Colonic mucosa (tissue), 4 donors: ENCODE measurements around the gene ANKRD33B. TPM values are rescaled to one million over a fixed set of nuclear protein-coding genes. Genes with fewer than 3 reads are reported as not detected.

ENCODE experiments used
- DNase-seq: peaks from one replicate; pipeline ENCODE4 v3.0.0-alpha.2; 2020
- H3K27ac ChIP-seq: fragments of 200-600 bp; one replicate; pipeline ENCODE4 v1.8.0; 2021
- H3K27me3 ChIP-seq: fragments of 200-600 bp; one replicate; pipeline ENCODE4 v1.8.0; 2021
- H3K36me3 ChIP-seq: fragments of 200-600 bp; one replicate; pipeline ENCODE4 v1.8.0; 2021
- H3K4me1 ChIP-seq: fragments of 200-600 bp; one replicate; pipeline ENCODE4 v1.8.0; 2021; ENCODE audit warnings: mild to moderate bottlenecking
- H3K4me3 ChIP-seq: fragments of 200-600 bp; one replicate; pipeline ENCODE4 v1.8.0; 2021
- H3K9ac ChIP-seq, 2 donors: one replicate each; pipeline ENCODE4 v1.7.0; 2013; ENCODE audit warnings: control low read depth in 2 of 2, low read depth in 2 of 2, low read length in 2 of 2
- H3K9me3 ChIP-seq: fragments of 200-600 bp; one replicate; pipeline ENCODE4 v1.8.0; 2021
- intact Hi-C: fragments of 100-400 bp; cut with DNase I; formaldehyde crosslinking; loops from one replicate; pipeline ENCODE4 v1.14.1; 2022
- total RNA-seq, 2 donors: library from RNA; stranded (reverse); fragmentation: NEBNext Ultra II Directional in 1 of 2; extraction: Animal tissue kit (Norgen Biotek cat#: 25700) in 1 of 2; gene quantifications; one replicate each; pipeline ENCODE4 v1.2.1, GENCODE V29; 2021
- TF ChIP-seq, protein P1 (sequence below): fragments of 200-600 bp; IDR thresholded peaks from one replicate; pipeline ENCODE4 v1.8.0; 2022; ENCODE audit warnings: antibody characterized with exemption, mild to moderate bottlenecking
- donor health status: healthy.
- donor health status: DM: no; HTN: no; CAD: no.
- donor health status: DM: no; HTN: no; CAD: no.

Gene ANKRD33B
- total RNA-seq, 2 donors from 2014 or later = 0.47 to 0.66 TPM

DNA sequence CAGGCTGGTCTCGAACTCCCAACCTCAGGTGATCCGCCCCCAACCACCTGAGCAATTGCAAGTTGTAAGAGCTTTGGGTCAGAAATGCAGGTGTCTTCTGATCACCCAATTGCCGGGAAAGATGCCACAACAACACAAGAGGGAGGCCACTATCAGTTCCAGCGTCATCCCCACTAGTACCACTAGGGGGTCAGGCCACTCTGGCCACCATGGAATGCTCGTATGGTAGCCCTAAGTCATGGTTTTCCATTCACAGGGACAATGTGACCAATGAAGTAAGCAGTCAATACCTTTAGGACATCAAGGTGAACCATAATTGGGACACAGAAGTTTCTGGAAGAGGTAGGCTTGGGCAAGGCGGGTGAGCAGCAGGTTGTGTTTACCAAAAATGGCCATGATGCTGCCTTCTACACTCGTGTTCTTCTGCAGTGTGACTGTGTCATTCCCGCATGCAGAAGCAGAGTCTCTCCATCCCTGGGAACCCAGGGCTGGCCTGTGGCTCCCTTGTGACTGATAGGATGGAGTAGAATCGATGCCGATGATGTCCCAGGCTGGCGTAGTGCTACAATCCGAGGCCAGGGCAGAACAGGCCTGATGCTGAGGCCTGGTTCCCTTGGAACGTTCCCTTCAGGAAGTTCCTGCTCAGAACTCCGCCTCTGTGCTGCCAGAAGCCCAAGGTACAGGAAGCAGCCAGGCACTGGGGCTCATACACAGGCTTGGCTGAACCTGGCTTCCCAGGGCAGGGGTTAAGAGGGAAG is 42.2 kb upstream of the ANKRD33B start:
- no peaks in the 10 kb centered on the region for H3K9me3 ChIP-seq
- no peaks in the 10 kb centered on the region for H3K4me1 ChIP-seq
- intact Hi-C loops = no loop called here
- no peak overlapping the region for H3K27ac ChIP-seq
- TF ChIP-seq, protein P1, sequence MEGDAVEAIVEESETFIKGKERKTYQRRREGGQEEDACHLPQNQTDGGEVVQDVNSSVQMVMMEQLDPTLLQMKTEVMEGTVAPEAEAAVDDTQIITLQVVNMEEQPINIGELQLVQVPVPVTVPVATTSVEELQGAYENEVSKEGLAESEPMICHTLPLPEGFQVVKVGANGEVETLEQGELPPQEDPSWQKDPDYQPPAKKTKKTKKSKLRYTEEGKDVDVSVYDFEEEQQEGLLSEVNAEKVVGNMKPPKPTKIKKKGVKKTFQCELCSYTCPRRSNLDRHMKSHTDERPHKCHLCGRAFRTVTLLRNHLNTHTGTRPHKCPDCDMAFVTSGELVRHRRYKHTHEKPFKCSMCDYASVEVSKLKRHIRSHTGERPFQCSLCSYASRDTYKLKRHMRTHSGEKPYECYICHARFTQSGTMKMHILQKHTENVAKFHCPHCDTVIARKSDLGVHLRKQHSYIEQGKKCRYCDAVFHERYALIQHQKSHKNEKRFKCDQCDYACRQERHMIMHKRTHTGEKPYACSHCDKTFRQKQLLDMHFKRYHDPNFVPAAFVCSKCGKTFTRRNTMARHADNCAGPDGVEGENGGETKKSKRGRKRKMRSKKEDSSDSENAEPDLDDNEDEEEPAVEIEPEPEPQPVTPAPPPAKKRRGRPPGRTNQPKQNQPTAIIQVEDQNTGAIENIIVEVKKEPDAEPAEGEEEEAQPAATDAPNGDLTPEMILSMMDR = no peak
- DNase-seq = no peak
- H3K36me3 ChIP-seq = no peaks in the 10 kb centered on the region
- H3K27me3 ChIP-seq = no peaks in the 10 kb centered on the region
- H3K4me3 ChIP-seq = no peak overlapping the region
- H3K9ac ChIP-seq = no peak overlapping the region

DNA sequence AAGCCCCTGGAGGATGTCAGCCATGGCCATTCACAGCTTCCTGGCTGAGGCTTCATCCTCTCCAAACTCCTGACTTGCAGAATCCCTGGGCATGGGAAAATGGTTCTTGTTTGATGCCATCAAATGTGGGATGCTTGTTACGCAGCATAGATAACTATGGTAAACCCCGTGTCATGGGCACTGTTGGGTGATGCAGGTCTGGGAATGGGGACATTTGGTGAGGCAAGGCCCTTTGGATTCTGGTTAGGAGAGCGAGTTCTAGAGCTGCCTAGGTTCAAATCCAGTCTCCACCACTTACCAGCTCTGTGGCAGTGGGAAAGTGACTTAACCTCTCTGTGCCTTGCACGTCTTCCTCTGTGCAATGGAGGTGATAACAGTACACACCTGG is 41.7 kb upstream of the ANKRD33B start:
- Histone ChIP-seq H3K4me3 (no peak overlapping the region), H3K4me1 (no peaks in the 10 kb centered on the region), H3K9ac (no peak overlapping the region), H3K27ac (no peak overlapping the region), H3K9me3 (no peaks in the 10 kb centered on the region), H3K27me3 (no peaks in the 10 kb centered on the region), H3K36me3 (no peaks in the 10 kb centered on the region)
- intact Hi-C loops = no loop called here
- DNase-seq = no peak
- TF ChIP-seq, protein P1 = no peak

DNA sequence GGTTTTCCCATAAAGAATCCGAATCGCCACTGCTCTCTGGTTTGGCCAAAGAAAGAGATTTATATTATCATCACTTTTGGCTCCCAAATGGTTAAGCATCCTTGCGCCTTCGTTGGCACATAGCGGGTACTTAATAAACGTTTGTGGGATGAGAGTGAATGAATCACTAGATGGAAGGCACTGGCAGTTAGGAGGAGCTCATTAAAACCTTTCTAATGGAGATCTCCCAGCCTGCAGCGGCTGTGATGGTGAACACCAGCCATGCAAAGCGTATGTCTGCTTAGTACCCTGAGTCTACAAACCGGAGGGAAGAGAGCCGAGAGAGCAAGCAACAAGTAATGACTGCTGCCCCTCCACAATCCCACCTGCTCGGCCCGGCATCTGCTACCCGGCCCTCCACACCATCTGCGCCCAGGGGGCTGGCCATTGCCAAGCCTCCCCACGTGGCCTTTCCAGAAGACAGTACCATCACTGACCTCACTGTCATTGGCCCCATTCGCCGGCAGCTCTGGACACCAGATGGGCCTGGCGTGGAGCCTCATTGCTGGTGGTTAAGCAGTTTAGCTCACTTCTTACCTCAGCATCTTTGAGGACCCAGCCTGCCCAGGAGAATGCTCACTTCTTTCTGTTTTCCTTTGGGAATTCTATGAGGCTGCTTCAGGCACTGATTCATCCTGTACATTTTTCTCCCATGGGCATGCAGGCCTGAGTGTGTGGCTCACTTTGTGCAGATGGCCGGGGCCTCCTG is 39.3 kb upstream of the ANKRD33B start:
- H3K4me3 ChIP-seq = no peak overlapping the region
- H3K27me3 ChIP-seq = no peaks in the 10 kb centered on the region
- no peak overlapping the region for H3K27ac ChIP-seq
- intact Hi-C loops = no loop called here
- H3K9me3 ChIP-seq = no peaks in the 10 kb centered on the region
- no peak for DNase-seq
- no peak overlapping the region for H3K9ac ChIP-seq
- no peaks in the 10 kb centered on the region for H3K4me1 ChIP-seq
- H3K36me3 ChIP-seq = no peaks in the 10 kb centered on the region
- TF ChIP-seq, protein P1 = no peak

DNA sequence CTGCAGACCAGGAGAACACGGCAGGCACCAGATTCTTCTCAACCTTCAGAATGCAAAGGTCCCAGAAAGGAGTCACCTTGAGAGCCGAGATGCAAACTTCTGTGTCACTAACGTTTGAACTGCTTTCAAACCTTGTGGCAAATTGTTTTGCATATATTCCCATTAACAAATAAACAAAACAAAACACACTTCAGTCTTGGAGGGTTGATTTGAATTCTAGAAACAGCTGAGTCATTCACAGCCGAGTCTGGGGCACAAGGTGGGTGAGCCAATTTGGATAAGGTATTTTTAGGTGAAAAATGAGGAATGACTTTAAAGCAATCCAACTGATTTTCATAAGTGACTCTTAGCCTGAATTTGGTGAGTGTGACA is 38.8 kb upstream of the ANKRD33B start:
- Histone ChIP-seq H3K36me3 (no peaks in the 10 kb centered on the region), H3K27me3 (no peaks in the 10 kb centered on the region), H3K9me3 (no peaks in the 10 kb centered on the region), H3K4me1 (no peaks in the 10 kb centered on the region), H3K4me3 (no peak overlapping the region), H3K9ac (no peak overlapping the region), H3K27ac (no peak overlapping the region)
- intact Hi-C loops = no loop called here
- TF ChIP-seq, protein P1 = no peak
- no peak for DNase-seq

DNA sequence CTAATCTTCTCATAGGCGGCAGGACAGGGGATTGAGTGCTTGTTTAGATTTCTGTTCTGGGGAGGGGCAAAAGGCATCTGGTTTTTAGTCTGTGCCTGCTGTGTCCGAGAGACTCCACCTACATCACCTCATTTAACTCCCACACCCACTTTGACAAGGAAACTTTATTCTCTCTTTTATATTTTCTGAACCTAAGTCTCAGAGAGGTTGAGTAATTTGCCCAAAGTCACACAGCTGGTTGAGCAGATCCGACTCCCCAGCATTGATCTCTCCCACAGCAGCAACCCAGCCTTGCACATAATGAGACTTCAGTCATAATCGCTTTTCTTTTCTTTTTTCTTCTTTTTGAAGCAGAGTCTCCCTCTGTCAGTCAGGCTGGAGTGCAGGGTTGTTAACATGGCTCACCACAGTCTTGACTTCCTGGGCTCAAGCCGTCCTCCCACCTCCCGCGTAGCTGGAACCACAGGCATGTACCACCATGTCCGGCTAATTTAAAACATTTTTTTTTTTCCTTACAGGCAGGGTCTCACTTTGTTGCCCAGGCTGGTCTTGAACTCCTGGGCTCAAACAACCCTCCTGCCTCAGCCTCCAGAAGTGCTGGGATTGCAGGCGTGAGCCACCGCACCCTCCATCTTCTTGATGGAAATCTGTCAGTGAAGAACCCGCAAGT is 36.5 kb upstream of the ANKRD33B start:
- intact Hi-C loops = no loop called here
- DNase-seq = no peak
- H3K9ac ChIP-seq = no peak overlapping the region

More for the DNA sequence above, 36.5 kb upstream of the ANKRD33B start:
- Histone ChIP-seq H3K27ac (no peak overlapping the region), H3K4me1 (no peaks in the 10 kb centered on the region), H3K4me3 (no peak overlapping the region), H3K36me3 (no peaks in the 10 kb centered on the region), H3K27me3 (no peaks in the 10 kb centered on the region), H3K9me3 (no peaks in the 10 kb centered on the region)
- TF ChIP-seq, protein P1 = no peak
